OCI-LY7 (cell line): ENCODE measurements around the gene DHRS9.

Source experiments
- CTCF ChIP-seq: fragments of 200-600 bp; sonication (generic); conservative IDR thresholded peaks from 2 replicates; pipeline ENCODE4 v1.5.1; 2014; ENCODE audit warnings: mild to moderate bottlenecking, antibody characterized with exemption, low read length, moderate library complexity, mixed read lengths
- EZH2phosphoT487 ChIP-seq: fragments of 200-600 bp; sonication (generic); IDR thresholded peaks from 2 replicates; pipeline ENCODE4 v1.6.1; 2018; ENCODE audit warnings: low read depth, borderline replicate concordance, mild to moderate bottlenecking, mixed run types, antibody characterized with exemption, low read length, moderate library complexity, mixed read lengths

GRCh38 chr2:169112841-169113240, 43.5 kb downstream of the DHRS9 start:
- TF ChIP-seq CTCF: no peak
- no peak for TF ChIP-seq EZH2phosphoT487
